ENCODE measurements around the gene ZNF775. TPM values are rescaled to one million over a fixed set of nuclear protein-coding genes. Genes with fewer than 3 reads are reported as not detected.

Gene ZNF775
- polyA plus RNA-seq, 1 donor (not counting 4 experiments of a cell fraction or from before 2014, with no cell fraction given): 1.0 TPM

- H3K4me2 ChIP-seq (ENCODE audit: control insufficient read depth, extremely low read depth, insufficient read depth, low read depth, low read length): no peak overlapping the region
- no peak for FAIRE-seq
- no peaks in the 10 kb centered on the region for H3K9me3 ChIP-seq (ENCODE audit: control insufficient read depth, low read depth, low read length)
- H3K9me1 ChIP-seq (ENCODE audit: control insufficient read depth, extremely low read depth, insufficient read depth, low read length): no peaks in the 10 kb centered on the region
- H3K9ac ChIP-seq (ENCODE audit: control insufficient read depth, extremely low read depth, insufficient read depth, low read length): no peak overlapping the region
- no peaks in the 10 kb centered on the region for H3K79me2 ChIP-seq (ENCODE audit: control insufficient read depth, insufficient read depth, low read length)
- H4K20me1 ChIP-seq (ENCODE audit: control insufficient read depth, extremely low read depth, insufficient read depth, low read length): no peaks in the 10 kb centered on the region
- no peaks in the 10 kb centered on the region for H3K27me3 ChIP-seq (ENCODE audit: control insufficient read depth, extremely low read depth, insufficient read depth, low read length)
- H2AFZ ChIP-seq (ENCODE audit: control insufficient read depth, low read length): no peak overlapping the region
- H3K4me1 ChIP-seq (ENCODE audit: control insufficient read depth, extremely low read depth, insufficient read depth, low read length): no peaks in the 10 kb centered on the region
- no peak overlapping the region for H3K4me3 ChIP-seq (ENCODE audit: control insufficient read depth in 2 of 3, extremely low read depth in 1 of 3, insufficient read depth in 2 of 3, low read depth in 1 of 3, low read length in 3 of 3)
- dilution Hi-C loops (cut with MboI; ENCODE audit: extremely low pct_ligation_motif_present, low sequenced_read_pairs): no loop called here
- no peak overlapping the region for H3K27ac ChIP-seq (ENCODE audit: control insufficient read depth, insufficient read depth, low read length)
- no peak for DNase-seq (ENCODE audit: low read depth, low spot score)
- H3K36me3 ChIP-seq (ENCODE audit: control insufficient read depth in 2 of 2, extremely low read depth in 1 of 2, insufficient read depth in 2 of 2, low read length in 2 of 2): no peaks in the 10 kb centered on the region
- TF ChIP-seq CTCF (optimal IDR thresholded peaks at IDR 0.05 in 1 of 3, IDR thresholded peaks at IDR 0.05 in 1 of 3, conservative IDR thresholded peaks at IDR 0.05 in 1 of 3; ENCODE audit: extremely low read depth in 1 of 3, insufficient read depth in 2 of 3, low read length in 3 of 3): no peak
- TF ChIP-seq EZH2 (IDR thresholded peaks at IDR 0.05; ENCODE audit: low read length): no peak
These were observed 21.9 kb upstream of the ZNF775 start for GRCh38 chr7:150357270-150357669.

- H3K27ac ChIP-seq (ENCODE audit: control insufficient read depth, insufficient read depth, low read length): no peak overlapping the region
- DNase-seq (ENCODE audit: low read depth, low spot score): no peak
These were observed 21.2 kb upstream of the ZNF775 start for GRCh38 chr7:150357771-150358427.

More at GRCh38 chr7:150357771-150358427, 21.2 kb upstream of the ZNF775 start:
- no peak overlapping the region for H3K4me3 ChIP-seq (ENCODE audit: control insufficient read depth in 2 of 3, extremely low read depth in 1 of 3, insufficient read depth in 2 of 3, low read depth in 1 of 3, low read length in 3 of 3)
- H3K9me3 ChIP-seq (ENCODE audit: control insufficient read depth, low read depth, low read length): no peaks in the 10 kb centered on the region
- TF ChIP-seq CTCF (optimal IDR thresholded peaks at IDR 0.05 in 1 of 3, IDR thresholded peaks at IDR 0.05 in 1 of 3, conservative IDR thresholded peaks at IDR 0.05 in 1 of 3; ENCODE audit: extremely low read depth in 1 of 3, insufficient read depth in 2 of 3, low read length in 3 of 3) (peak in 1 of 3 experiments; percentile 12), EZH2 (IDR thresholded peaks at IDR 0.05; ENCODE audit: low read length) (no peak)
- dilution Hi-C loops (cut with MboI; ENCODE audit: extremely low pct_ligation_motif_present, low sequenced_read_pairs): no loop called here
- no peaks in the 10 kb centered on the region for H4K20me1 ChIP-seq (ENCODE audit: control insufficient read depth, extremely low read depth, insufficient read depth, low read length)
- no peaks in the 10 kb centered on the region for H3K4me1 ChIP-seq (ENCODE audit: control insufficient read depth, extremely low read depth, insufficient read depth, low read length)
- no peaks in the 10 kb centered on the region for H3K9me1 ChIP-seq (ENCODE audit: control insufficient read depth, extremely low read depth, insufficient read depth, low read length)
- no peak overlapping the region for H3K4me2 ChIP-seq (ENCODE audit: control insufficient read depth, extremely low read depth, insufficient read depth, low read depth, low read length)
- H3K79me2 ChIP-seq (ENCODE audit: control insufficient read depth, insufficient read depth, low read length): no peaks in the 10 kb centered on the region
- H3K27me3 ChIP-seq (ENCODE audit: control insufficient read depth, extremely low read depth, insufficient read depth, low read length): no peaks in the 10 kb centered on the region
- H2AFZ ChIP-seq (ENCODE audit: control insufficient read depth, low read length): no peak overlapping the region
- no peaks in the 10 kb centered on the region for H3K36me3 ChIP-seq (ENCODE audit: control insufficient read depth in 2 of 2, extremely low read depth in 1 of 2, insufficient read depth in 2 of 2, low read length in 2 of 2)
- H3K9ac ChIP-seq (ENCODE audit: control insufficient read depth, extremely low read depth, insufficient read depth, low read length): no peak overlapping the region
- no peak for FAIRE-seq

Measured in keratinocyte (primary cell).